Type B pancreatic cell (in vitro differentiated cells): ENCODE data around the gene RILPL1. TPM values are rescaled to one million over a fixed set of nuclear protein-coding genes. Genes with fewer than 3 reads are reported as not detected.

ENCODE experiments used
- DNase-seq: peaks from one replicate; pipeline ENCODE4 v3.0.0; 2021; ENCODE audit warnings: mixed read lengths; ENCODE audit not compliant: unreplicated experiment; ENCODE audit errors: extremely low spot score
- H3K27ac Mint-ChIP-seq: 2 replicates; pipeline ENCODE4 v1.8.0; 2021; ENCODE audit warnings: mild to moderate bottlenecking, mixed read lengths
- H3K27me3 Mint-ChIP-seq: 2 replicates; pipeline ENCODE4 v1.8.0; 2021; ENCODE audit warnings: mixed read lengths
- H3K36me3 Mint-ChIP-seq: 2 replicates; pipeline ENCODE4 v1.8.0; 2021; ENCODE audit warnings: mixed read lengths
- H3K4me1 Mint-ChIP-seq: one replicate; pipeline ENCODE4 v1.8.0; 2021; ENCODE audit warnings: mixed read lengths; ENCODE audit not compliant: unreplicated experiment
- H3K4me3 Mint-ChIP-seq: 2 replicates; pipeline ENCODE4 v1.8.0; 2021; ENCODE audit warnings: mild to moderate bottlenecking, mixed read lengths
- H3K9me3 Mint-ChIP-seq: 2 replicates; pipeline ENCODE4 v1.8.0; 2021; ENCODE audit warnings: mixed read lengths
- CTCF ChIP-seq: fragments of 200-600 bp; sonication (generic); conservative IDR thresholded peaks from 2 replicates; pipeline ENCODE4 v1.5.0; 2021; ENCODE audit warnings: antibody characterized with exemption, mild to moderate bottlenecking
- total RNA-seq: library from RNA; stranded (reverse); gene quantifications from 2 replicates; pipeline ENCODE4 v1.2.1, GENCODE V29; 2021; ENCODE audit warnings: low replicate concordance

The RILPL1 gene
- total RNA-seq, 1 donor from 2014 or later, result 18.9 TPM

DNA sequence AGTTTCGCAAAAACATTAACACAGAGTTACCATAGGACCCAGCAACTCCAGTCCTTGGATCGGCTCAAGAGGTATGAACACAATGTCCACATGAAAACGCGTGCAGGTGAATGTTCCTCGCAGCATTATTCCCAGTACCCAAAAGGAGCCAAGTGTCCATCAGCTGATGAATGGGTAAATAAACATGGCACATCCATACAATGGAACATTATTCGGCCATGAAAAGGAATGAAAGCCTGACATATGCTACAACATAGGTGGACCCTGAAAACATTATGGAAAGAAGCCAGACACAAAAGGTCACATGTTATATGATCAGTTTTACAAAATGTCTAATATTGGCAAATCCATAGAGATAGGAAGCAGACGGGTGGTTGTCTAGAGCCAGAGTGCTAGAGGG lies 9.1 kb downstream of the RILPL1 start:
- Mint-ChIP-seq H3K4me3 (no peak overlapping the region), H3K9me3 (peaks cover 4% of the 10 kb centered on the region), H3K27ac (no peak overlapping the region), H3K36me3 (peaks cover 27% of the 10 kb centered on the region), H3K27me3 (no peaks in the 10 kb centered on the region), H3K4me1 (peaks cover 5% of the 10 kb centered on the region)
- no peak for TF ChIP-seq CTCF
- DNase-seq, result no peak

DNA sequence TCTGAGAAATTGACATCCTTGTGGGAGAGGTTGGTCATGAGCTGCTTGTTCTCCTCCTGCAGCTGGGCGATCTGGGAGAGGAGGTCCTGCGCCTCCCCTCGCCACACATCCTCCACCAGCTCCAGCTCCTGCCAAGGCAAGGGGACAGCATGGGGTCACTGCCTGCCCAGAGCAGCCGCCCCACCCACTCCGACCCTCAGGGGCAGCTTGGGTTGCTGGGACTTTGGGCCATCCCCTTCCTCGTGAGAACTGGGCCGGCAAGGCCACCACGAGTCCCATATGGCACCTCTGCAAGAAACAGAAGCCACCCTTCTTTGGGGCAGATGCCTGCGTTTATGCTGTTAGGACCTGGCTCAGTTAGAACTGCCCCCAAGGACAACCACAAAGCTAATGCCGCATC lies 10.0 kb downstream of the RILPL1 start:
- H3K4me1 Mint-ChIP-seq, result peaks cover 10% of the 10 kb centered on the region
- TF ChIP-seq CTCF, result no peak
- no peak for DNase-seq
- peaks cover 22% of the 10 kb centered on the region for H3K36me3 Mint-ChIP-seq
- no peak overlapping the region for H3K27ac Mint-ChIP-seq
- H3K27me3 Mint-ChIP-seq, result no peaks in the 10 kb centered on the region
- peaks cover 4% of the 10 kb centered on the region for H3K9me3 Mint-ChIP-seq
- no peak overlapping the region for H3K4me3 Mint-ChIP-seq

DNA sequence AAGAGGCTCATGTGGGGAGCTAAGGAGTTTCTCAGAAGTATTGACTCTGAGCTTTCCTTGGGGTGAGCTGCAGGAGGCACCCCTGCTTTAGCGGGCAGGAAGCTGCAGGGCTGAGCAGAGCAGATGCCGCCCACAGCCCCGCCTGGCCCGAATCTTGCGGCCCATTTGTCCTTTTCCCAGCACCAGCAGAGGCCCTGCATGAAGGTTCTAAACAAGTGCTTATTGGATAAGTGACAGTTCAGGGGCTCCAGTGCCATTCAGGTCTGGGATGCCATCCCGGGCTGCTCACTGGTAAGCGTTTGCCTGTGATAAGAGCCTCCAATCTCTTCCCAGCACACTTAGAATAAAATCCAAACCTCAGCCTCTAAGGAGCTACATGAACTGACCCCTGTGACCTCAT lies 11.4 kb downstream of the RILPL1 start:
- H3K36me3 Mint-ChIP-seq, result peaks cover 26% of the 10 kb centered on the region
- no peak overlapping the region for H3K4me3 Mint-ChIP-seq
- no peak for TF ChIP-seq CTCF
- DNase-seq, result no peak
- H3K4me1 Mint-ChIP-seq, result peaks cover 10% of the 10 kb centered on the region
- no peaks in the 10 kb centered on the region for H3K27me3 Mint-ChIP-seq
- peaks cover 4% of the 10 kb centered on the region for H3K9me3 Mint-ChIP-seq
- no peak overlapping the region for H3K27ac Mint-ChIP-seq

- Mint-ChIP-seq H3K9me3 (peaks cover 4% of the 10 kb centered on the region), H3K4me1 (peaks cover 10% of the 10 kb centered on the region), H3K27me3 (no peaks in the 10 kb centered on the region), H3K4me3 (no peak overlapping the region), H3K36me3 (peaks cover 23% of the 10 kb centered on the region), H3K27ac (peak overlapping the region; percentile 42)
- DNase-seq, result no peak
- TF ChIP-seq CTCF, result no peak
Measured at GRCh38 chr12:123520567-123521474, 12.7 kb downstream of the RILPL1 start.

- no peaks in the 10 kb centered on the region for H3K27me3 Mint-ChIP-seq
- H3K9me3 Mint-ChIP-seq, result peaks cover under 1% of the 10 kb centered on the region
- H3K4me1 Mint-ChIP-seq, result peaks cover 10% of the 10 kb centered on the region
- H3K36me3 Mint-ChIP-seq, result peaks cover 19% of the 10 kb centered on the region
- no peak for TF ChIP-seq CTCF
- H3K27ac Mint-ChIP-seq, result peak overlapping the region; percentile 97
- no peak for DNase-seq
- peak overlapping the region; percentile 69 for H3K4me3 Mint-ChIP-seq
Measured at GRCh38 chr12:123519141-123520001, 14.1 kb downstream of the RILPL1 start.
